Endothelial cell of umbilical vein (primary cell): ENCODE measurements around the gene MBD5. TPM values are rescaled to one million over a fixed set of nuclear protein-coding genes. Genes with fewer than 3 reads are reported as not detected.

Experiments used
- BruUV-seq: library from RNA; stranded (reverse); fragments of 400-500 nt; replicated peaks from 2 replicates; lab custom pipeline; 2021; lab: Mats Ljungman, UMichigan
- CTCF ChIA-PET: fragments of 300-600, 350-600 bp; sonication (Branson Sonifier 250); formaldehyde crosslinking; loops from one replicate; lab custom pipeline; 2021; ENCODE audit warnings: antibody characterized with exemption, inconsistent platforms; lab: Charles Lee
- POLR2A ChIA-PET: fragments of 300-600, 350-600 bp; sonication (Branson Sonifier 250); formaldehyde crosslinking; loops from one replicate; lab custom pipeline; 2021; ENCODE audit warnings: antibody characterized with exemption, inconsistent platforms; lab: Charles Lee
- DNase-seq: peaks from one replicate; pipeline ENCODE4 v3.0.0-alpha.2; 2011; ENCODE audit warnings: low read depth, low spot score
- FAIRE-seq: peaks from 2 replicates; lab custom pipeline; 2011; peaks lifted over from hg19 to GRCh38; lab: Jason Lieb, UNC
- H2AFZ ChIP-seq: 2 replicates; pipeline ENCODE4 v1.6.0; 2012; ENCODE audit warnings: low read depth, low read length, control low read depth, inconsistent platforms
- H3K27ac ChIP-seq: 2 replicates; pipeline ENCODE4 v1.5.1; 2011; ENCODE audit warnings: low read depth, mild to moderate bottlenecking, control low read depth, low read length, moderate library complexity; ENCODE audit not compliant: insufficient read depth
- H3K27me3 ChIP-seq, 2 experiments: 2 replicates each; pipeline versions ENCODE4 v1.6.0 to v1.6.1; 2011; ENCODE audit warnings: low read length in 2 of 2, mixed read lengths in 1 of 2; ENCODE audit not compliant: control insufficient read depth in 2 of 2, insufficient read depth in 2 of 2
- H3K36me3 ChIP-seq, 2 experiments: 2 replicates in 1 of 2; 3 replicates in 1 of 2; pipeline ENCODE4 v1.5.1; 2011; ENCODE audit warnings: low read length in 2 of 2, mild to moderate bottlenecking in 1 of 2, moderate library complexity in 1 of 2; ENCODE audit not compliant: control insufficient read depth in 2 of 2, insufficient read depth in 2 of 2; ENCODE audit errors: extremely low read depth in 1 of 2
- H3K4me1 ChIP-seq: 3 replicates; pipeline ENCODE4 v1.5.1; 2011; ENCODE audit warnings: mild to moderate bottlenecking, low read length; ENCODE audit not compliant: control insufficient read depth, insufficient read depth; ENCODE audit errors: extremely low read depth
- H3K4me2 ChIP-seq: 2 replicates; pipeline ENCODE4 v1.6.1; 2011; ENCODE audit warnings: low read length, control low read depth, mixed read lengths; ENCODE audit not compliant: insufficient read depth
- H3K4me3 ChIP-seq, 3 experiments: fragments of 200-600 bp in 1 of 3; sonication (generic), shearing (Covaris generic) in 1 of 3; replicated peaks in 1 of 3; 2 replicates each; pipeline ENCODE4 v1.5.1; 2011 to 2016; ENCODE audit warnings: control low read depth in 3 of 3, low read length in 3 of 3, mild to moderate bottlenecking in 2 of 3, inconsistent platforms in 1 of 3, low read depth in 1 of 3, moderate library complexity in 1 of 3; ENCODE audit not compliant: insufficient read depth in 1 of 3
- H3K79me2 ChIP-seq: 2 replicates; pipeline ENCODE4 v1.6.0; 2012; ENCODE audit warnings: low read length, inconsistent platforms; ENCODE audit not compliant: control insufficient read depth, insufficient read depth
- H3K9ac ChIP-seq: replicated peaks from 2 replicates; pipeline ENCODE3; 2011; ENCODE audit warnings: low read length, control low read depth; ENCODE audit not compliant: insufficient read depth; ENCODE audit errors: extremely low read depth
- H3K9me1 ChIP-seq: replicated peaks from 3 replicates; pipeline ENCODE4 v1.6.0; 2011; ENCODE audit warnings: mild to moderate bottlenecking, low read length; ENCODE audit not compliant: control insufficient read depth, insufficient read depth; ENCODE audit errors: extremely low read depth
- H3K9me3 ChIP-seq: replicated peaks from 2 replicates; pipeline ENCODE4 v1.5.1; 2012; ENCODE audit warnings: low read length, inconsistent platforms; ENCODE audit not compliant: control insufficient read depth, insufficient read depth
- H4K20me1 ChIP-seq: replicated peaks from 2 replicates; pipeline ENCODE3; 2011; ENCODE audit warnings: mild to moderate bottlenecking, low read length; ENCODE audit not compliant: control insufficient read depth, insufficient read depth; ENCODE audit errors: extremely low read depth
- CTCF ChIP-seq, 2 donors: IDR thresholded peaks; 1 replicate in 1 of 2; 2 replicates in 1 of 2; pipeline ENCODE4 v1.5.1; 2011; ENCODE audit warnings: low read length in 2 of 2, mild to moderate bottlenecking in 2 of 2, moderate library complexity in 2 of 2, control low read depth in 1 of 2, inconsistent platforms in 1 of 2, low read depth in 1 of 2; ENCODE audit not compliant: insufficient read depth in 1 of 2; ENCODE audit errors: extremely low read depth in 1 of 2
- EZH2 ChIP-seq: IDR thresholded peaks from 2 replicates; pipeline ENCODE4 v1.6.1; 2012; ENCODE audit warnings: borderline replicate concordance, low read depth, mild to moderate bottlenecking, moderate library complexity, low read length, inconsistent platforms; ENCODE audit not compliant: severe bottlenecking
- FOS ChIP-seq: IDR thresholded peaks from 2 replicates; pipeline ENCODE4 v1.6.1; 2011; ENCODE audit warnings: mild to moderate bottlenecking, low read length, moderate library complexity, borderline replicate concordance; ENCODE audit not compliant: insufficient read depth
- GATA2 ChIP-seq: IDR thresholded peaks from 2 replicates; pipeline ENCODE4 v1.7.0; 2011; ENCODE audit warnings: low read depth, mild to moderate bottlenecking, moderate library complexity, mixed read lengths, low read length; ENCODE audit not compliant: insufficient read length, insufficient read depth
- JUN ChIP-seq: IDR thresholded peaks from 2 replicates; pipeline ENCODE4 v1.6.1; 2011; ENCODE audit warnings: borderline replicate concordance, low read depth; ENCODE audit not compliant: insufficient read length, insufficient read depth
- MYC ChIP-seq: IDR thresholded peaks from one replicate; pipeline ENCODE4 v1.6.1; 2011; ENCODE audit warnings: mild to moderate bottlenecking, low read depth, low read length
- POLR2A ChIP-seq: IDR thresholded peaks from 2 replicates; pipeline ENCODE4 v1.6.1; 2012; ENCODE audit warnings: low read depth, mild to moderate bottlenecking, control low read depth, low read length
- POLR2AphosphoS5 ChIP-seq: IDR thresholded peaks from 2 replicates; pipeline ENCODE4 v1.6.1; 2012; ENCODE audit warnings: low read depth, mild to moderate bottlenecking, control low read depth, low read length, moderate library complexity; ENCODE audit not compliant: insufficient read depth
- dilution Hi-C: fragments of 300-500 bp; cut with MboI; formaldehyde crosslinking; loops from one replicate; pipeline ENCODE4 v1.15.0; 2019; ENCODE audit warnings: low sequenced_read_pairs; ENCODE audit not compliant: extremely low pct_ligation_motif_present
- intact Hi-C: fragments of 100-400 bp; cut with micrococcal nuclease; formaldehyde crosslinking; loops from one replicate; pipeline ENCODE4 v1.10.0; 2022
- polyA plus RNA-seq, 4 experiments: library from polyadenylated mRNA; depleted of rRNA in 3 of 4; stranded (reverse) in 3 of 4; unstranded in 1 of 4; fragments of >200 nt; gene quantifications; 2 replicates each; pipeline versions ENCODE4 v1.2.1 to v1.2.3, GENCODE V29; 2011 to 2012; ENCODE audit warnings: missing spikeins in 1 of 4
- total RNA-seq: library from RNA; stranded (reverse); gene quantifications from 2 replicates; pipeline ENCODE4 v1.2.3, GENCODE V29; 2021

Gene MBD5
- total and polyA plus RNA-seq, 2 donors (not counting 3 experiments of a cell fraction or from before 2014, with no cell fraction given) = 11.3 to 37.0 TPM

GRCh38 chr2:148257276-148257675, 236.4 kb downstream of the MBD5 start:
- DNase-seq (no peak), FAIRE-seq (no peak)
- Histone ChIP-seq H3K9me1 (no peaks in the 10 kb centered on the region), H4K20me1 (no peaks in the 10 kb centered on the region), H3K4me3 (no peak overlapping the region), H3K9ac (no peak overlapping the region), H3K4me1 (no peaks in the 10 kb centered on the region), H2AFZ (no peak overlapping the region), H3K36me3 (no peaks in the 10 kb centered on the region), H3K79me2 (no peaks in the 10 kb centered on the region), H3K27me3 (no peaks in the 10 kb centered on the region), H3K27ac (no peak overlapping the region), H3K9me3 (no peaks in the 10 kb centered on the region), H3K4me2 (no peak overlapping the region)
- POLR2A ChIA-PET = no interaction called here
- BruUV-seq = no TSS peak
- CTCF ChIA-PET = interaction anchor here (0.9 to 1.4 kb wide), 2 partner anchors 14 to 252 kb away, joined by 3 read pairs; no protein-coding TSS in a partner anchor
- intact Hi-C loops = no loop called here
- dilution Hi-C loops = no loop called here
- TF ChIP-seq JUN (no peak), EZH2 (no peak), MYC (no peak), GATA2 (no peak), FOS (no peak), POLR2A (no peak), POLR2AphosphoS5 (no peak), CTCF (IDR thresholded peaks at IDR 0.05; ENCODE audit: extremely low read depth in 1 of 2, insufficient read depth in 1 of 2, low read depth in 1 of 2, low read length in 2 of 2) (no peak)
